NCI-H526 (cell line): ENCODE results near the gene CBL.
A peak's percentile ranks its signal among the peaks of the same experiment; 100 is the strongest.

Experiments used
- DNase-seq, 2 experiments: peaks; one replicate each; lab custom pipeline; 2025; lab: John Stamatoyannopoulos, UW

Gene CBL

GRCh38 chr11:119266517-119267255 is 60.5 kb downstream of the CBL start:
- no peak for DNase-seq

GRCh38 chr11:119267645-119268044 is 61.5 kb downstream of the CBL start:
- no peak for DNase-seq

GRCh38 chr11:119273721-119274120 is 67.6 kb downstream of the CBL start:
- DNase-seq, result no peak

- no peak for DNase-seq
Observed at GRCh38 chr11:119277660-119278059, 71.5 kb downstream of the CBL start.

GRCh38 chr11:119282495-119282894 is 76.4 kb downstream of the CBL start:
- DNase-seq, result no peak

- peak; percentile 28 to 64 for DNase-seq
Observed at GRCh38 chr11:119284344-119285157, 78.4 kb downstream of the CBL start.

DNA sequence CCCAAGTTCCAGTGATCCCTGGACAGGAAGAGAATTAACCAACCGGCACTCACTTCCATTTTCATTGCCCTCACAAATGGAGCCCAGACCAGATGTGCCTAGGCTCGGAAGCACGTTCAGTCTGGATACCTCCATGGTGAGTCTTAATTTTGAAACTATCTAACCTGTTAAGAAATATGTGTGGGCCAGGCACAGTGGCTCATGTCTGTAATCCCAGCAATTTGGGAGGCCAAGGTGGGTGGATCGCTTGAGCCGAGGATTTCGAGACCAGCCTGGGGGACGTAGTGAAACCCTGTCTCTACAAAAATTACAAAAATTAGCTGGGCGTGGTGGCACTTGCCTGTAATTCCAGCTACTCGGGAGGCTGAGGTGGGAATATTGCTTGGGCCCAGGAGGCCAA is 79.3 kb downstream of the CBL start:
- no peak for DNase-seq

DNA sequence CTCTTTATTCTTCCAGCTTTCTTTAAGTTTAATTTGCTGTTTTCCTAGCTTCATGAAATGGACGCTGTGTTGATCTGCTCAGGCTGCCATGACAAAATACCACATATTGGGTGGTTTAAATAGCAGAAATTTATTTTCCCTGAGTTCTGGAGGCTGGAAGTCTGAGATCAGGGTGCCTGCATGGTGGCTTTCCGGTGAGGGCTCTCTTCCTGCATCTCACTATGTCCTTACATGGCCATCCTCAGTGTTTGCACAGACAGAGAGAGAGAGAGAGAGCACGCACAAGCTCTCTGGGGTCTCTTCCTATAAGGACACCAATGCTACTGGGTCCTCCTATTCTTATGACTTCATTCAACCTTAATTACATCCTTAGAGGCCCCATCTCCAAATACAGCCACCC is 82.1 kb downstream of the CBL start:
- DNase-seq, result no peak

DNA sequence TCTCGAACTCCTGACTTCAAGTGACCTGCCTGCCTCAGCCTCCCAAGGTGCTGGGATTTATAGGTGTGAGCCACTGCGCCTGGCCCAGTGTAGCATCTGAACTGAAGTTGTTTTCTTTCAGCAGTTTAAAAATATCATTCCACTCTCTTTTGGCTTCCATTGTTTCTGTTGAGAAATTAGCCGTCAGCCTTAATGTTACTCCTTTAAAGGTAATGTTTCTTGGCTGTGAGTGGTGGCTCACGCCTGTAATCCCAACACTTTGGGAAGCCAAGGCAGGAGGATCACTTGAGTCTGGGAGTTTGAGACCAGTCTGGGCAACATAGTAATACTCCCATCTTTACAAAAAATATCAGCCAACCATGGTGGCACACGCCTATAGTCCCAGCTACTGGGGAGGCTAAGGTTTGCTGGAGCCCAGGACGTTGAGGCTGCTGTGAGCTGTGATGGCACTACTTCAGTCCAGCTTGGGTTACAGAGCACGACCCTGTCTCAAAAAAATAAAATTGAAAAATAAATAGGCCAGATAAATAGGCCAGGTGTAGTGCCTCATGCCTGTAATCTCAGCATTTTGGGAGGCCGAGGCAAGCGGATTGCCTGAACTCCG is 84.9 kb downstream of the CBL start:
- no peak for DNase-seq

- DNase-seq, result no peak
Observed at GRCh38 chr11:119293461-119293860, 87.3 kb downstream of the CBL start.

DNA sequence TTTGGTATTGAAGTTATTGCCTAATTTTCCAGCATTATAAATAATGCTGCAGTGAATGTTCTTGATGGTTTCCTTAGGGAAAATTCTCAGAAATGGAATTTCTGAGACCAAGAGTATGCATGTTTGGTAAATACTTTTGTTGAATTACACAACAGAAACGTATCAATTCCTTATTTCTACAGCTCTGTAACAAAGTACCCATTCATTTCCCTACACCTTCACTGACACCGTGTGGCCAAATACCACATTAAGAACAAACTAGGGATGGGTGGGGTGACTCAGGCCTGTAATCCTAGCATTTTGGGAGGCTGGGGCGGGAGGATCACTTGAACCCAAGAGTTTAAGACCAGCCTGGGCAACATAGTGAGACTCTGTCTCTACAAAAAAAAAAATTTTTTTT is 89.0 kb downstream of the CBL start:
- peak in 1 of 2 experiments; percentile 17 for DNase-seq

DNA sequence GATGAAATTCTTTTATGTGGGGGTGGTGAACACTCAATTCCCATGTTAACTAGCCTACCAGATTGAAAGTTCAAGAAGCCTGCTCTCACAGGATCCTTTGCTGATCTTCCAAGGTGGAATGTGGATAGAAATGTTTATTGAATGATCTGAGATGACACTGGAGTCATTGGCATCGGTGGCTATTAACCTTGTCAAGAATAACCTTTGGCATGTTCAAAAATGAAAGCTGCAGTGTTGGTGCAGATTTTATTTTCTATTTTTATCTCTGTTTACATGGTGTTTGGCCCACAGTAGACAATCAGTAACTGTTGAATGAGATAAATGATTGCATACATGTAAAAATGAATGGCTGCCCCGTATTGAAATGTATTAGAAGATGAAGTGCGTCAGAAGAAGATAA is 91.8 kb downstream of the CBL start:
- no peak for DNase-seq

GRCh38 chr11:119298726-119299125 is 92.6 kb downstream of the CBL start:
- no peak for DNase-seq

GRCh38 chr11:119299416-119299815 is 93.3 kb downstream of the CBL start:
- no peak for DNase-seq

GRCh38 chr11:119300198-119300964 is 94.2 kb downstream of the CBL start:
- no peak for DNase-seq

- DNase-seq, result no peak
Observed at GRCh38 chr11:119303227-119303718, 97.1 kb downstream of the CBL start.

- no peak for DNase-seq
Observed at GRCh38 chr11:119305556-119306372, 99.6 kb downstream of the CBL start.

DNA sequence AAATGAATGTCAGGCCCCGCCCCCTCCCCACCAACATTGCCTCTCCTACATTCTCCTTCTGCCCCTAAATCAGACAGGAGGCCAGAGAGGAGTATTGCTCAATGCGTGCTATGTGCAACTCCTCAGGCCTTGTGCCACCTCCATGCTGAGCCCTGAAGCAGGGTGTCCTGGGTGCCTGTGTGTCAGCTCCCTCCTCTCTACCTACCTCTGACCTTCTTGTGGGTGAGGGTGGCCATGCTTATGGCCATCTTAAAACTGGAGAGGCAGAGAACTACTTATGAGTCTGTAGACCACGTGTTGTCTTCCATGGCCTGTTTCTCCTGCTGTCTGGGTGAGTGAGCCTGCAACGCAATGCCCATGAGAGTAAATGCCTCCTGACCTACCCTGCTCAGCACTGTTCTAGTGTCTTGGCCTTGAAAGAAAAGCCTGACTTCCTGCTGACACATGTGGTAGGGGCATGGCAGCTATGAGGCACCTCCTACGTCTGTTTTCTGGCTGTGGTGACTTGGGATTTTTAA is 100.3 kb downstream of the CBL start:
- DNase-seq, result no peak

GRCh38 chr11:119307219-119307618 is 101.1 kb downstream of the CBL start:
- DNase-seq, result peak in 1 of 2 experiments; percentile 30

DNA sequence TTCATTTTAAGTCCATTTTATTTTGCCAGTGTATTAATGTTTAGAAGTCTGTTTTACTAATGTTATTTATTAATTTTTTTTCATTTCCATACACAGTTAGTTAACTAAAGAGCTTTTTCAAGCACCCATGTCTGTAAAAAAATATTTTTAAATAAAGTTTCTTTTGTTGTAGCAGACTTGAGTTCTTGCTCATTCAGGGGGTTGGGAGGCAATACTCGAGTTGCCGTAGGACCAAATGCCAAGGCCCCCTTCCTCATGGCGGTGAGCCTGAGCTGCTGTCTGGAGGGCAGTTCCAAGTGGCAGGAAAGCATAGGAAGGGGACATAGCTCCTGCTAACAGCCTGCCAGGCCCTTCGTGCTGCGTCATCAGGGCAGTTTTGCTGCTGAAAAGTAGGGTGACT is 101.8 kb downstream of the CBL start:
- no peak for DNase-seq

- no peak for DNase-seq
Observed at GRCh38 chr11:119309411-119309810, 103.3 kb downstream of the CBL start.
